Neural cell (in vitro differentiated cells): ENCODE measurements around the gene OFD1.

Experiments used
- POLR2AphosphoS5 ChIP-seq: IDR thresholded peaks from 2 replicates; pipeline ENCODE4 v1.6.1; 2012
- TAF1 ChIP-seq: IDR thresholded peaks from 2 replicates; pipeline ENCODE4 v1.6.1; 2012; ENCODE audit warnings: low read depth
- TF ChIP-seq, protein P1 (sequence below): fragments of 450-650 bp; IDR thresholded peaks from 2 replicates; pipeline ENCODE4 v1.5.1; 2014; ENCODE audit warnings: antibody characterized with exemption, mild to moderate bottlenecking, moderate library complexity; ENCODE audit not compliant: poor library complexity, severe bottlenecking

DNA sequence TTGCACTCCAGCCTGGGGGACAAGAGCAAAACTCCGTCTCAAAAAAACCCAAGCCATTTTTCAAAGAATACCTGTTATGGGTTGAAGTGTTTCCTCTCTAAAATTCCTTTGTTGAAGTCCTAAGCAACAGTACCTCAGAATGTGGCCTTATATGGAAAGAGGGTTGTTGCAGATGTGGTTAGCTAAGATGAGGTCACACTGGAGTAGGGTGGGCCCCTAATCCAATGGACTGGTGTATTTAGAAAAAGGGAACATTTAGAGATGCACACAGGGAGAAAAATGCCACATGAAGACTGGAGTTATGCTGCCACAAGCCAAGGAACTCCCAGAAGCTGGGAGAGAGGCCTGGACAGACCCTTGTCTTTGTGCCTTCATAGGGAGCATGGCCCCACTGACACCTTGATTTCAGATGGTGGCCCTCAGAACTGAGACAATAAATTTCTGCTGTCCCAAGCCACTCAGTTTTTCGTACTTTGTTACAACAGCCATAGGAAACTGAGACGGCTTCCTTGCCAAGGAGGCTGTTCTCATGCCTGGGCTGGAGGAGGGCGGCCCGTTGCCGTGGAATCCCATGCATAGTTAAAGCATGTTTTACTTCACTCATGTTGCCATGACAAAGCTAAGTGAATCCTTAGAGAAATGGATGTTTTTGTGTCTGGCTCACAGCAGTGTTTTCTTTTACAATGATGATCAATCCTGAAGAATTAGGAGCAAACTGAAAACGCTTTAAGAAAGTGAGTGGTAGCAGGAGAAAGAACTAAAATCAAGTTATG lies 16.7 kb upstream of the OFD1 start:
- TF ChIP-seq, protein P1, sequence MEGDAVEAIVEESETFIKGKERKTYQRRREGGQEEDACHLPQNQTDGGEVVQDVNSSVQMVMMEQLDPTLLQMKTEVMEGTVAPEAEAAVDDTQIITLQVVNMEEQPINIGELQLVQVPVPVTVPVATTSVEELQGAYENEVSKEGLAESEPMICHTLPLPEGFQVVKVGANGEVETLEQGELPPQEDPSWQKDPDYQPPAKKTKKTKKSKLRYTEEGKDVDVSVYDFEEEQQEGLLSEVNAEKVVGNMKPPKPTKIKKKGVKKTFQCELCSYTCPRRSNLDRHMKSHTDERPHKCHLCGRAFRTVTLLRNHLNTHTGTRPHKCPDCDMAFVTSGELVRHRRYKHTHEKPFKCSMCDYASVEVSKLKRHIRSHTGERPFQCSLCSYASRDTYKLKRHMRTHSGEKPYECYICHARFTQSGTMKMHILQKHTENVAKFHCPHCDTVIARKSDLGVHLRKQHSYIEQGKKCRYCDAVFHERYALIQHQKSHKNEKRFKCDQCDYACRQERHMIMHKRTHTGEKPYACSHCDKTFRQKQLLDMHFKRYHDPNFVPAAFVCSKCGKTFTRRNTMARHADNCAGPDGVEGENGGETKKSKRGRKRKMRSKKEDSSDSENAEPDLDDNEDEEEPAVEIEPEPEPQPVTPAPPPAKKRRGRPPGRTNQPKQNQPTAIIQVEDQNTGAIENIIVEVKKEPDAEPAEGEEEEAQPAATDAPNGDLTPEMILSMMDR, result no peak
- TF ChIP-seq TAF1, result no peak
- no peak for TF ChIP-seq POLR2AphosphoS5
